Measurements from ENCODE around the gene SPATA17. TPM values are rescaled to one million over a fixed set of nuclear protein-coding genes. Genes with fewer than 3 reads are reported as not detected.
"Not testable (repeated sequence)": the region's sequence is repeated elsewhere in the genome, so short reads cannot be mapped to it uniquely, and the experiment has no call there.

Gene SPATA17
- total RNA-seq, 2 experiments from 2014 or later, result 0.14 TPM; not detected in 1

DNA sequence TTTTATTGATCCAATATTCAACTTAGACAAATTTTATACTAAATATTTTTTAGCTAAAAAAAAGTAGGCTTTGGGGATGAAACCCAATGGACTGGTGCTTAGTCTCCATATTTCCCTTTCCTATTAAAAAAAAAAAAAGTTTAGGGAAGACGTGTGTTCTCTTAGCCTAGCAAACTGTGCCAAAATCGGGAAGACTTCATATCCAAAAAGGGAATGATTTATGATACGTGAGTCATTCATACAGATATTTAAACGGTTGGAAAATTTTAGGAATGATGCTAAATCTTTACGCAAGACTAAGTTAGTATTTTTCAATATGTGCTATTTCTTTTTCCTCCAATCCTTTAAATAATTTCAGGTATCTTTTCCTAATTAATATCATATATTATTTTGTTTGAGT is 50.7 kb downstream of the SPATA17 start:
- Mint-ChIP-seq H3K27me3 (no peaks in the 10 kb centered on the region), H3K4me1 (no peaks in the 10 kb centered on the region), H3K27ac (no peak overlapping the region), H3K36me3 (ENCODE audit: low read depth) (no peaks in the 10 kb centered on the region), H3K4me3 (no peak overlapping the region), H3K9me3 (ENCODE audit: low read depth) (no peaks in the 10 kb centered on the region)
- intact Hi-C loops (cut with DNase I, micrococcal nuclease), result no loop called here
- ChIA-PET CTCF (no interaction called here), POLR2A (no interaction called here)
- DNase-seq (no peak), ATAC-seq (no peak)

- DNase-seq (no peak), ATAC-seq (no peak)
- Mint-ChIP-seq H3K4me3 (no peak overlapping the region), H3K27me3 (no peaks in the 10 kb centered on the region), H3K9me3 (ENCODE audit: low read depth) (no peaks in the 10 kb centered on the region), H3K4me1 (no peaks in the 10 kb centered on the region), H3K27ac (no peak overlapping the region), H3K36me3 (ENCODE audit: low read depth) (no peaks in the 10 kb centered on the region)
- ChIA-PET CTCF (no interaction called here), POLR2A (no interaction called here)
- intact Hi-C loops (cut with DNase I, micrococcal nuclease), result no loop called here
Measured at GRCh38 chr1:217687511-217687910, 56.4 kb downstream of the SPATA17 start.

GRCh38 chr1:217696140-217696539 is 65.0 kb downstream of the SPATA17 start:
- H3K27me3 Mint-ChIP-seq; H3K4me1 Mint-ChIP-seq; H3K36me3 Mint-ChIP-seq (ENCODE audit: low read depth); H3K4me3 Mint-ChIP-seq; intact Hi-C loops (cut with DNase I, micrococcal nuclease); H3K9me3 Mint-ChIP-seq (ENCODE audit: low read depth); POLR2A ChIA-PET; CTCF ChIA-PET; DNase-seq; ATAC-seq; H3K27ac Mint-ChIP-seq: not testable (repeated sequence)

- ATAC-seq (no peak), DNase-seq (no peak)
- POLR2A ChIA-PET, result no interaction called here
- Mint-ChIP-seq H3K27me3 (no peaks in the 10 kb centered on the region), H3K9me3 (ENCODE audit: low read depth) (no peaks in the 10 kb centered on the region), H3K4me3 (no peak overlapping the region), H3K4me1 (no peaks in the 10 kb centered on the region), H3K27ac (no peak overlapping the region), H3K36me3 (ENCODE audit: low read depth) (no peaks in the 10 kb centered on the region)
- CTCF ChIA-PET, result interaction anchor here (0.6 kb wide), 1 partner anchor 25 kb away, joined by 3 read pairs; no protein-coding TSS in a partner anchor
- intact Hi-C loops (cut with DNase I, micrococcal nuclease), result no loop called here
Measured at GRCh38 chr1:217703326-217703725, 72.2 kb downstream of the SPATA17 start.

DNA sequence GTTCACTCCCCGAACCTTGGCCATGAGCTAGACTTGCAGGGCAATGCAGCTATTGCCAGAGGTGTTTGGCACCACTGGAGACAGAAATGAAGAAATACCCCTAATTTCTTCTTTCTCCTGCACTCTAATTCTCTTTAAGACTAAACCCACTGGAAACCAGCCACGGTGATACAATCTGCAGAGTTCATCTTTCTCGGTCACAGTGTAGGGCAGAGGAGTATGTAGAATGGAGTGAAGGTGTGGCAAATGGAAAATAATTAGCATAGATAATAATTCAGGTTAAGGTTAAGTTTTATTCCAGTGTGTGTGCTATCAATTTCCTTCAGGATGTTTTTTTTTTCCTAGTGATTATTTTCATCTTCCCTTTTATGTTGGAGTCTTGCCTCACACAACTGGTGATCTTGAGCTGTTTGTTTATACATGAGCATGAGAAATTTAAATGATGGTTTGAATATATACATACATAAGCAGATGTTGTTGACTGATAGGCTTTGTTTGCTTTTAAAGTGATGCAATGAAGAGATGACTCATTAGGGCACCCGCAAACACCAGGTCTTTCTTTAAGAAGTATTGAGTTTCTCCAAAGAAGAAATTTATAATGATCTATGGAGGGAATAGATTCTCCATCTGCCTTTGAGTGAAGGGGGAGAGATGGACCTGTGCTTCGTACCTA is 81.9 kb downstream of the SPATA17 start:
- no peak overlapping the region for H3K27ac Mint-ChIP-seq
- no peak overlapping the region for H3K4me3 Mint-ChIP-seq
- H3K4me1 Mint-ChIP-seq, result no peaks in the 10 kb centered on the region
- DNase-seq, result no peak
- no peaks in the 10 kb centered on the region for H3K27me3 Mint-ChIP-seq
- intact Hi-C loops (cut with DNase I, micrococcal nuclease), result no loop called here
- ATAC-seq, result no peak
- H3K36me3 Mint-ChIP-seq (ENCODE audit: low read depth), result no peaks in the 10 kb centered on the region
- H3K9me3 Mint-ChIP-seq (ENCODE audit: low read depth), result no peaks in the 10 kb centered on the region
- ChIA-PET CTCF (no interaction called here), POLR2A (no interaction called here)

DNA sequence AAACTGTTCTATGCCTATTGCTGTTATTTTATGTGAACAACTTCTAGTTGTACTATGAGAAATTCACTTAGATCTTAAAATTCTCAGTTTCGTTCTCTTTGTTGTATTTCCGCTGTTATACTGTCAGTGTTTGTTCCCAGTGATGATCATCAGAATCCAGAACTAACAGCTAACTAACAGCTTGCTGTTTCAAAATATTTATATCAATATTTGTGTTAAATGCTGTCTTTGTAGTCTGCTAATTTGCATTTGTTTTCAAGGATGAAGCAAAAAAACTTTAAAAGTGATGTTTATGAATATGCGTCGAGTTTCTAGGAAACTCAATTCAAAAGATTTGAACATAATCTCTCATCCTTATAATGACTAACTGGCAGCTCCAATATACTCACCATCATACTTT is 84.5 kb downstream of the SPATA17 start:
- no peaks in the 10 kb centered on the region for H3K36me3 Mint-ChIP-seq (ENCODE audit: low read depth)
- ChIA-PET CTCF (no interaction called here), POLR2A (no interaction called here)
- no peaks in the 10 kb centered on the region for H3K4me1 Mint-ChIP-seq
- no peak overlapping the region for H3K4me3 Mint-ChIP-seq
- no peak overlapping the region for H3K27ac Mint-ChIP-seq
- H3K9me3 Mint-ChIP-seq (ENCODE audit: low read depth), result no peaks in the 10 kb centered on the region
- ATAC-seq, result no peak
- DNase-seq, result no peak
- H3K27me3 Mint-ChIP-seq, result no peaks in the 10 kb centered on the region
- intact Hi-C loops (cut with DNase I, micrococcal nuclease), result no loop called here

GRCh38 chr1:217717959-217718358 is 86.8 kb downstream of the SPATA17 start:
- Mint-ChIP-seq H3K27ac (no peak overlapping the region), H3K27me3 (no peaks in the 10 kb centered on the region), H3K36me3 (ENCODE audit: low read depth) (no peaks in the 10 kb centered on the region), H3K4me3 (no peak overlapping the region), H3K4me1 (no peaks in the 10 kb centered on the region), H3K9me3 (ENCODE audit: low read depth) (no peaks in the 10 kb centered on the region)
- ATAC-seq (no peak), DNase-seq (no peak)
- ChIA-PET CTCF (interaction anchor here (1.2 kb wide), 1 partner anchor 10 kb away, joined by 3 read pairs; no protein-coding TSS in a partner anchor), POLR2A (no interaction called here)
- intact Hi-C loops (cut with DNase I, micrococcal nuclease), result no loop called here

DNA sequence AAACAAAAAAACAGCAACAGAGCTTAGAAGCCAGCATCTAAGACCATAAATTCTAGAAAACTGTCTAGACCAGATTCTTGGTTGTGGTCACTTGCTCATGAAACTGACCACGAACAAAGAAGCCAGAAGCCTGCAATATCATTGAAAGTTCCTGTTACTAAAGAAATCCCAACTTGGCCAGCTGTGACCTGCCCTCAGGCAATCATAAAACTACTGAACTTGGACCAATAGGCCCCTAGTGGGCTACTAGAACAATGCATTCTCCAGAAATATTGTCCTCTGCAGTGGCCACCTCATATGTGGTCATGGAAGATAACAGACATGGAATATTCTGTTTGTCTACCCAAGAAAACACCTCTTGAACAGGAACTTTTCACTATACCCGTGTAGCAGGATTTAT is 87.7 kb downstream of the SPATA17 start:
- Mint-ChIP-seq H3K36me3 (ENCODE audit: low read depth) (no peaks in the 10 kb centered on the region), H3K4me3 (no peak overlapping the region), H3K9me3 (ENCODE audit: low read depth) (no peaks in the 10 kb centered on the region), H3K27me3 (no peaks in the 10 kb centered on the region), H3K4me1 (no peaks in the 10 kb centered on the region), H3K27ac (no peak overlapping the region)
- ChIA-PET CTCF (no interaction called here), POLR2A (no interaction called here)
- DNase-seq (no peak), ATAC-seq (no peak)
- intact Hi-C loops (cut with DNase I, micrococcal nuclease), result no loop called here

DNA sequence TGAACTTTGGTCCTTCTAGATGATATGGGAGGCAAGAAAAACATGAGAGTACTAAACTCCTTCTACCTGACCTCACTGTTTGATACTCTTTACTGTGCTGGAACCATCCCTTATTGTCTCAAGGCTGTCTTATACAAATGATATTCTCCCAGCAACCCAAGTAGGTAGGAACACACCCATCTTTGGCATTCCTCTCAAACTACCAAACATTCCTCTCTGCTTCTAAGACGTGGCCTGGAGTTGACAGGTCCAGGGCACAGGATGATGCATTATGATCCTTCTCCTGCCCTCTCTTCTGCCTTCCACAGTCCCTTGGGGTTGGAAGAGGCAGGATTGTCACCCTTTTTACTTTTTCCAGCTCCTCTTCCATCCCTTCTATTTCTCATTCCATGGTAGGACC is 90.5 kb downstream of the SPATA17 start:
- POLR2A ChIA-PET, result no interaction called here
- DNase-seq (no peak), ATAC-seq (no peak)
- intact Hi-C loops (cut with DNase I, micrococcal nuclease), result no loop called here
- no peak overlapping the region for H3K4me3 Mint-ChIP-seq
- no peaks in the 10 kb centered on the region for H3K27me3 Mint-ChIP-seq
- no peak overlapping the region for H3K27ac Mint-ChIP-seq
- H3K4me1 Mint-ChIP-seq, result no peaks in the 10 kb centered on the region
- CTCF ChIA-PET, result no interaction called here
- H3K9me3 Mint-ChIP-seq (ENCODE audit: low read depth), result no peaks in the 10 kb centered on the region
- no peaks in the 10 kb centered on the region for H3K36me3 Mint-ChIP-seq (ENCODE audit: low read depth)

DNA sequence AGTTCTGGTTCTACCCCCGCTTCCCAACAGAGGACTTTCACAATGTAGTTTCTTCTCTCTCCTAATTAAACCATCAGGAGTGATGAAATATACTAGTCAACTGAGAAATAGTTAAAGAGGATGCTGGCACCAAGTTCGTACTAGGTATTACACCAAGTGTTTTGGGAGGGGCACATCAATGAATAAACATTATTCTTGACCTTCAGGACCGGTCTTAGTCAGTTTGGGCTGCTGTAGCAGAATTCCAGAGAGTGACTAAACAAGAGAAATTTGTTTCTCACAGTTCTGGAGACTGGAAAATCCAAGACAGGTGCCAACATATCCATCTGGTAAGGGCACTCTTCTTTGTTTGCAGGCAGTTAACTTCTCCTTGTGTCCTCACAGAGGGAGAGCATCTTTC is 103.8 kb downstream of the SPATA17 start:
- H3K4me1 Mint-ChIP-seq, result no peaks in the 10 kb centered on the region
- no peaks in the 10 kb centered on the region for H3K9me3 Mint-ChIP-seq (ENCODE audit: low read depth)
- H3K27ac Mint-ChIP-seq, result no peak overlapping the region
- no peaks in the 10 kb centered on the region for H3K27me3 Mint-ChIP-seq
- ATAC-seq (no peak), DNase-seq (no peak)
- H3K4me3 Mint-ChIP-seq, result no peak overlapping the region
- ChIA-PET CTCF (no interaction called here), POLR2A (no interaction called here)
- intact Hi-C loops (cut with DNase I, micrococcal nuclease), result no loop called here
- H3K36me3 Mint-ChIP-seq (ENCODE audit: low read depth), result no peaks in the 10 kb centered on the region

GRCh38 chr1:217747156-217747769 is 116.1 kb downstream of the SPATA17 start:
- H3K9me3 Mint-ChIP-seq (ENCODE audit: low read depth), result no peaks in the 10 kb centered on the region
- intact Hi-C loops (cut with DNase I, micrococcal nuclease), result loop anchor here in 1 of 2 experiments (2.0 to 10.0 kb wide), 4 partner anchors 322 to 995 kb away; no protein-coding TSS in a partner anchor
- POLR2A ChIA-PET, result no interaction called here
- no peak overlapping the region for H3K27ac Mint-ChIP-seq
- no peaks in the 10 kb centered on the region for H3K27me3 Mint-ChIP-seq
- H3K4me3 Mint-ChIP-seq, result no peak overlapping the region
- no peaks in the 10 kb centered on the region for H3K4me1 Mint-ChIP-seq
- DNase-seq (no peak), ATAC-seq (no peak)
- no peaks in the 10 kb centered on the region for H3K36me3 Mint-ChIP-seq (ENCODE audit: low read depth)
- CTCF ChIA-PET, result no interaction called here

DNA sequence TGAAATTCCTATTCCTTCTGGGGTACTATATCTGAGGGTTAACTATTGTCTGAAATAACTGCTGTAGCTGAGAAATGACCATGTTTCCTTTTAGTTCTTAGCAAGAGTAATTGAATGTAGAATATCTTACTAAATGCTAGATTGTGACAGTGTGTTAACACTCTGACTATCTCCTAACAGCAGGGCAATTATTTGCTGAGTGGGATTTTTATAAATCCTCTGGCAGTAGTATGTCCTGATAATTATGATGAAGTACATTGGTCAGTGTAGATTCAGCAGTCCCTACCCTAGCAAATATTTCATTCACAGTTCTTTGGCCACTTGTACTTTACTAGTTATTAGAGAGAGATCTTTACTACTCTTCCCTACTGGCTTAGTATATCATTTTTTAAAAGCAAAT is 138.6 kb downstream of the SPATA17 start:
- no peak for ATAC-seq
- Mint-ChIP-seq H3K4me3 (no peak overlapping the region), H3K27ac (no peak overlapping the region), H3K9me3 (ENCODE audit: low read depth) (peaks cover 1% of the 10 kb centered on the region), H3K27me3 (no peaks in the 10 kb centered on the region), H3K36me3 (ENCODE audit: low read depth) (no peaks in the 10 kb centered on the region), H3K4me1 (no peaks in the 10 kb centered on the region)
- ChIA-PET CTCF (no interaction called here), POLR2A (no interaction called here)
- intact Hi-C loops (cut with DNase I, micrococcal nuclease), result no loop called here
- DNase-seq, result no peak

Data from activated CD4-positive, alpha-beta T cell treated with anti-CD3 and anti-CD28 coated beads for 36 hours (primary cell).